ENCODE results near the gene VAV1.

VAV1 gene

GRCh38 chr19:6790194-6791128, 18.0 kb downstream of the VAV1 start:
- Histone ChIP-seq H3K9ac (ENCODE audit: low read depth, low read length) (no peak overlapping the region), H3K9me3 (ENCODE audit: insufficient read depth, low read length, severe bottlenecking) (peaks cover 4% of the 10 kb centered on the region), H3K79me2 (ENCODE audit: insufficient read depth, low read length) (peaks cover 83% of the 10 kb centered on the region), H3K4me2 (ENCODE audit: insufficient read depth, low read length) (no peak overlapping the region), H4K20me1 (ENCODE audit: insufficient read depth, low read length) (peaks cover 3% of the 10 kb centered on the region; the same call in 1 of the 2 replicates), H3K4me1 (ENCODE audit: insufficient read depth, low read length) (no peaks in the 10 kb centered on the region), H3K27me3 (ENCODE audit: insufficient read depth, low read length, poor library complexity) (no peaks in the 10 kb centered on the region), H3K36me3 (ENCODE audit: insufficient read depth, low read length) (peaks cover 30% of the 10 kb centered on the region), H2AFZ (ENCODE audit: low read depth, low read length) (no peak overlapping the region), H3K4me3 (ENCODE audit: low read depth in 1 of 2, low read length in 2 of 2) (no peak overlapping the region), H3K27ac (ENCODE audit: low read length) (no peak overlapping the region)
- ATAC-seq (ENCODE audit: insufficient read depth, low read depth) (no peak), DNase-seq (no peak)
- no peak for TF ChIP-seq EZH2 (IDR thresholded peaks at IDR 0.05; ENCODE audit: borderline replicate concordance, low read depth, low read length, severe bottlenecking)
- no peak for TF ChIP-seq CTCF (IDR thresholded peaks at IDR 0.05; ENCODE audit: borderline replicate concordance, extremely low read depth, low read length, poor library complexity, severe bottlenecking)

GRCh38 chr19:6791237-6791636, 18.7 kb downstream of the VAV1 start:
- peaks cover 81% of the 10 kb centered on the region for H3K79me2 ChIP-seq (ENCODE audit: insufficient read depth, low read length)
- no peak for ATAC-seq (ENCODE audit: insufficient read depth, low read depth)
- no peaks in the 10 kb centered on the region for H3K27me3 ChIP-seq (ENCODE audit: insufficient read depth, low read length, poor library complexity)
- no peak overlapping the region for H3K27ac ChIP-seq (ENCODE audit: low read length)
- DNase-seq, result no peak
- H3K9me3 ChIP-seq (ENCODE audit: insufficient read depth, low read length, severe bottlenecking), result peaks cover 4% of the 10 kb centered on the region
- TF ChIP-seq CTCF (IDR thresholded peaks at IDR 0.05; ENCODE audit: borderline replicate concordance, extremely low read depth, low read length, poor library complexity, severe bottlenecking) (no peak), EZH2 (IDR thresholded peaks at IDR 0.05; ENCODE audit: borderline replicate concordance, low read depth, low read length, severe bottlenecking) (no peak)
- H3K4me2 ChIP-seq (ENCODE audit: insufficient read depth, low read length), result no peak overlapping the region
- H3K4me1 ChIP-seq (ENCODE audit: insufficient read depth, low read length), result no peaks in the 10 kb centered on the region
- no peak overlapping the region for H2AFZ ChIP-seq (ENCODE audit: low read depth, low read length)
- H4K20me1 ChIP-seq (ENCODE audit: insufficient read depth, low read length), result peaks cover 3% of the 10 kb centered on the region; the same call in 1 of the 2 replicates
- no peak overlapping the region for H3K4me3 ChIP-seq (ENCODE audit: low read depth in 1 of 2, low read length in 2 of 2)
- H3K36me3 ChIP-seq (ENCODE audit: insufficient read depth, low read length), result peaks cover 30% of the 10 kb centered on the region
- no peak overlapping the region for H3K9ac ChIP-seq (ENCODE audit: low read depth, low read length)

- Histone ChIP-seq H3K79me2 (ENCODE audit: insufficient read depth, low read length) (peaks cover 92% of the 10 kb centered on the region), H3K9me3 (ENCODE audit: insufficient read depth, low read length, severe bottlenecking) (peaks cover 4% of the 10 kb centered on the region), H3K9ac (ENCODE audit: low read depth, low read length) (no peak overlapping the region), H3K36me3 (ENCODE audit: insufficient read depth, low read length) (peaks cover 30% of the 10 kb centered on the region), H3K4me3 (ENCODE audit: low read depth in 1 of 2, low read length in 2 of 2) (no peak overlapping the region), H3K27me3 (ENCODE audit: insufficient read depth, low read length, poor library complexity) (no peaks in the 10 kb centered on the region), H2AFZ (ENCODE audit: low read depth, low read length) (no peak overlapping the region), H4K20me1 (ENCODE audit: insufficient read depth, low read length) (peaks cover 3% of the 10 kb centered on the region; the same call in 1 of the 2 replicates), H3K4me1 (ENCODE audit: insufficient read depth, low read length) (no peaks in the 10 kb centered on the region), H3K27ac (ENCODE audit: low read length) (no peak overlapping the region), H3K4me2 (ENCODE audit: insufficient read depth, low read length) (no peak overlapping the region)
- TF ChIP-seq CTCF (IDR thresholded peaks at IDR 0.05; ENCODE audit: borderline replicate concordance, extremely low read depth, low read length, poor library complexity, severe bottlenecking) (no peak), EZH2 (IDR thresholded peaks at IDR 0.05; ENCODE audit: borderline replicate concordance, low read depth, low read length, severe bottlenecking) (no peak)
- DNase-seq (no peak), ATAC-seq (ENCODE audit: insufficient read depth, low read depth) (no peak)
Observed at GRCh38 chr19:6793411-6793810, 20.9 kb downstream of the VAV1 start.

Data from DND-41 (cell line).